WERI-Rb-1 (cell line): ENCODE measurements around the gene DNAJC21.

Source experiments
- DNase-seq: peaks from one replicate; pipeline ENCODE4 v3.0.0-alpha.2; 2020
- H3K27ac ChIP-seq: fragments of 250-450 bp; sonication (Bioruptor Pico); 2 replicates; pipeline ENCODE4 v1.5.1; 2020; ENCODE audit warnings: mild to moderate bottlenecking, moderate library complexity
- H3K27me3 ChIP-seq: fragments of 250-450 bp; sonication (Bioruptor Pico); 2 replicates; pipeline ENCODE4 v1.5.1; 2021; ENCODE audit warnings: mild to moderate bottlenecking, low read depth, moderate library complexity; ENCODE audit not compliant: insufficient read depth, severe bottlenecking
- H3K36me3 ChIP-seq: fragments of 250-450 bp; sonication (Bioruptor Pico); 2 replicates; pipeline ENCODE4 v1.5.1; 2020; ENCODE audit warnings: mild to moderate bottlenecking, moderate library complexity
- H3K4me3 ChIP-seq: 2 replicates; pipeline ENCODE4 v1.5.1; 2011; ENCODE audit warnings: low read depth, mild to moderate bottlenecking, control low read depth, low read length
- H3K9me3 ChIP-seq: fragments of 250-450 bp; sonication (Bioruptor Pico); 2 replicates; pipeline ENCODE4 v1.5.1; 2021; ENCODE audit warnings: mild to moderate bottlenecking, moderate library complexity; ENCODE audit not compliant: severe bottlenecking
- CTCF ChIP-seq: IDR thresholded peaks from 2 replicates; pipeline ENCODE4 v1.5.1; 2011; ENCODE audit warnings: low read depth, mild to moderate bottlenecking, control low read depth, inconsistent platforms, low read length

The DNAJC21 gene

GRCh38 chr5:34982823-34983222, 53.5 kb downstream of the DNAJC21 start:
- Histone ChIP-seq H3K36me3 (no peaks in the 10 kb centered on the region), H3K27ac (no peak overlapping the region), H3K27me3 (no peaks in the 10 kb centered on the region), H3K4me3 (no peak overlapping the region), H3K9me3 (peaks cover 27% of the 10 kb centered on the region)
- peak; percentile 18 for DNase-seq
- TF ChIP-seq CTCF, result no peak

- peaks cover 25% of the 10 kb centered on the region for H3K9me3 ChIP-seq
Measured at GRCh38 chr5:34986965-34987364, 57.6 kb downstream of the DNAJC21 start.

GRCh38 chr5:34991486-34992238, 62.3 kb downstream of the DNAJC21 start:
- no peak overlapping the region for H3K27ac ChIP-seq
- H3K9me3 ChIP-seq, result peaks cover 10% of the 10 kb centered on the region
- H3K4me3 ChIP-seq, result no peak overlapping the region
- H3K36me3 ChIP-seq, result no peaks in the 10 kb centered on the region
- DNase-seq, result no peak
- TF ChIP-seq CTCF, result no peak
- peaks cover 6% of the 10 kb centered on the region for H3K27me3 ChIP-seq

More at GRCh38 chr5:34986965-34987364, 57.6 kb downstream of the DNAJC21 start:
- TF ChIP-seq CTCF, result no peak
- DNase-seq, result no peak
- Histone ChIP-seq H3K36me3 (no peaks in the 10 kb centered on the region), H3K27me3 (no peaks in the 10 kb centered on the region), H3K4me3 (no peak overlapping the region), H3K27ac (no peak overlapping the region)

GRCh38 chr5:34993951-34994350, 64.6 kb downstream of the DNAJC21 start:
- TF ChIP-seq CTCF, result no peak
- Histone ChIP-seq H3K27ac (no peak overlapping the region), H3K9me3 (peaks cover 3% of the 10 kb centered on the region), H3K27me3 (peaks cover 6% of the 10 kb centered on the region), H3K4me3 (no peak overlapping the region), H3K36me3 (no peaks in the 10 kb centered on the region)
- no peak for DNase-seq

- H3K36me3 ChIP-seq, result no peaks in the 10 kb centered on the region
- no peak for DNase-seq
- no peak overlapping the region for H3K4me3 ChIP-seq
- no peak for TF ChIP-seq CTCF
- peaks cover 13% of the 10 kb centered on the region for H3K27me3 ChIP-seq
- no peak overlapping the region for H3K27ac ChIP-seq
- H3K9me3 ChIP-seq, result peaks cover 3% of the 10 kb centered on the region
Measured at GRCh38 chr5:34996261-34996660, 66.9 kb downstream of the DNAJC21 start.
